ENCODE results near the gene AQP2. TPM values are rescaled to one million over a fixed set of nuclear protein-coding genes. Genes with fewer than 3 reads are reported as not detected.

The AQP2 gene
- total RNA-seq, 1 experiment from 2014 or later = not detected

- no peak for TF ChIP-seq SIN3A (IDR thresholded peaks at IDR 0.05; ENCODE audit: low read depth)
These were observed 40.0 kb upstream of the AQP2 start (continued) for GRCh38 chr12:49910331-49911212.

GRCh38 chr12:49911213-49911605 is 39.3 kb upstream of the AQP2 start:
- Histone ChIP-seq H3K79me2 (ENCODE audit: insufficient read depth, low read length) (no peaks in the 10 kb centered on the region), H3K27me3 (ENCODE audit: insufficient read depth, low read length) (no peaks in the 10 kb centered on the region), H3K36me3 (ENCODE audit: control insufficient read depth in 1 of 2, insufficient read depth in 2 of 2, low read length in 2 of 2) (no peaks in the 10 kb centered on the region), H3K4me2 (ENCODE audit: low read length) (no peak overlapping the region), H2AFZ (ENCODE audit: low read depth, low read length, poor library complexity, severe bottlenecking) (no peak overlapping the region), H3K9me3 (ENCODE audit: control insufficient read depth in 1 of 2, insufficient read depth in 1 of 2, low read depth in 1 of 2, low read length in 2 of 2) (no peaks in the 10 kb centered on the region), H3K9me2 (ENCODE audit: insufficient read depth) (no peaks in the 10 kb centered on the region), H3K9ac (ENCODE audit: low read length) (no peak overlapping the region), H3K27ac (ENCODE audit: low read depth, low read length) (no peak overlapping the region), H4K20me1 (ENCODE audit: insufficient read depth) (no peaks in the 10 kb centered on the region), H3K4me1 (ENCODE audit: control insufficient read depth in 1 of 2, insufficient read depth in 2 of 2, low read length in 2 of 2) (peaks cover 18 to 24% of the 10 kb centered on the region in 2 experiments), H3K4me3 (replicated peaks in 1 of 2; ENCODE audit: low read depth in 1 of 2, low read length in 2 of 2) (no peak overlapping the region)
- no peak for ATAC-seq
- TF ChIP-seq FOSL1 (IDR thresholded peaks at IDR 0.05; ENCODE audit: low read depth) (no peak), SRF (IDR thresholded peaks at IDR 0.05; ENCODE audit: low read depth) (no peak), JUND (IDR thresholded peaks at IDR 0.05) (no peak), SP1 (IDR thresholded peaks at IDR 0.05; ENCODE audit: low read depth) (no peak), TCF7L2 (IDR thresholded peaks at IDR 0.05; ENCODE audit: borderline replicate concordance, extremely low read depth, insufficient read depth, insufficient read length) (no peak), POLR2A (IDR thresholded peaks at IDR 0.05; ENCODE audit: borderline replicate concordance, extremely low read depth, insufficient read depth, insufficient read length) (no peak), MAX (IDR thresholded peaks at IDR 0.05) (no peak), EZH2 (IDR thresholded peaks at IDR 0.05) (no peak), CBX3 (IDR thresholded peaks at IDR 0.05; ENCODE audit: low read depth) (no peak), ZFX (IDR thresholded peaks at IDR 0.05) (no peak), CTCF (IDR thresholded peaks at IDR 0.05 in 2 of 3, conservative IDR thresholded peaks at IDR 0.05 in 1 of 3; ENCODE audit: borderline replicate concordance in 1 of 3, insufficient read depth in 1 of 3, low read depth in 2 of 3, low read length in 2 of 3) (no peak), CEBPB (IDR thresholded peaks at IDR 0.05; ENCODE audit: low read depth) (no peak), EGR1 (IDR thresholded peaks at IDR 0.05; ENCODE audit: low read depth) (no peak), ZBTB33 (IDR thresholded peaks at IDR 0.05; ENCODE audit: extremely low read depth, insufficient replicate concordance, low read length) (no peak), RAD21 (IDR thresholded peaks at IDR 0.05; ENCODE audit: low read depth) (no peak)
- ChIA-PET CTCF (no interaction called here), POLR2A (no interaction called here), RAD21 (ENCODE audit: low non-redundant PET in 1 of 2, low total read pairs in 2 of 2, uncharacterized antibody in 2 of 2, unreplicated experiment in 2 of 2) (no interaction called here)
- DNase-seq (ENCODE audit: low read depth, low spot score) = no peak
- BruUV-seq (replicated peaks) = no TSS peak
- intact Hi-C loops (cut with micrococcal nuclease) = no loop called here

Measured in HCT116 (cell line).